Erythroblast (primary cell): ENCODE results near the gene MPP3.

Experiments
- GATA1 ChIP-seq: IDR thresholded peaks from 2 replicates; pipeline ENCODE4 v1.6.1; 2011; ENCODE audit warnings: low read depth, mild to moderate bottlenecking, control low read depth, low read length, moderate library complexity
- POLR2A ChIP-seq: IDR thresholded peaks from 2 replicates; pipeline ENCODE4 v1.6.1; 2011; ENCODE audit warnings: mild to moderate bottlenecking, low read length

- TF ChIP-seq POLR2A (no peak), GATA1 (no peak)
Observed at GRCh38 chr17:43861960-43862359, 29.0 kb upstream of the MPP3 start.
